Fibroblast of upper back skin (primary cell): ENCODE results near the gene MBD6.

ENCODE experiments used
- DNase-seq: peaks from one replicate; pipeline ENCODE4 v3.0.0-alpha.2; 2013

MBD6 gene

DNA sequence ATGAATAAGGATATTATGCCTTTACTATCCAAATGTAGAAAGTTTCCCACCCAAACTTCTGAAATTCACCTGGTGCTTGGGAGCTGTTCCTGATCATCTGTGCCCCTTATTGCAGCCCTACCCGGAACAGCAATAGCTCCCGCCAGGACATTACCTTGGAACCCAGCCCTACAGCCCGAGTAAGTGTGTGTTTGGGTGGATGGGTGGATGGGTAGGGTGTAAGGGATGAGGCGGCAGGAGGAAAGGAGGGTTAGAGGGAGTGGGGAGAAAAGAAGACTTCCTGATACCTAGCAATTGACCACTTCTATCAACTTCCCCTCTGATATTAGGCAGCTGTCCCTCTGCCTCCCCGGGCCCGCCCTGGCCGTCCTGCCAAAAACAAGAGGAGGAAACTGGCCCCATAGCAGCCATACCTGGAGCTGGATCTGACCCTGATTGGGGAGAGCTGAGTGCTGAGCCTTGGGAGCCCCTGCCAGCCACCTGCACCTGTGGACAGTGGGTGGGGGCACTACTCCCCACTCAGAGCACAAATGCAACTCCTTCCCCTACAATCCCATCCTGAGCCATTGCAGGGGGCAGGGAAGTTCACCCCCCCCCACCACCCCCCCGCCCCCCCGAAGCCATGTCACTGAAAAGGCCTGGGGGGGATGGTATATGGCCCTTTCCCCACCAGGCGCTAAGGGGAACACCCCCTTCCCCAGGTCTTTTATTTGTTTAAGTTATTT is 6.4 kb downstream of the MBD6 start:
- no peak for DNase-seq

DNA sequence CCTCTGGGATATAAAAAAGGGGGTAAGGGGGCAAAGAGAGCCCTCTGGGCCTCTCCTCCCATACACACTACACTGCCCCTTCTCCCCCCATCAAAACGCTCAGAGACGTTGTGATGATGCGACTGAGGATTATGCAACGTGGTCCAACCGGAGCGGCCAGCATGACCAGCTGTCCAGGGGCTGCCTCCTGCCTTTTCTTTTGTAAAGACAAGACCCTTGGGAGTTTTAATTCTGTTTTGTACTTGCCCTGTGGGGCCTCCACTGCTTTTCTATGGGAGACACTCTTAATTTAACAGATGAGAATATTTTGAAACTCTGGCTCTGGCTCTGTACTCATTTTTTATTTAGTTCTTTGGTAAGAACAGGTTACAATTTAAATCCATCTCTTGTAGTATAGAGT is 7.2 kb downstream of the MBD6 start:
- no peak for DNase-seq

- no peak for DNase-seq
Observed at GRCh38 chr12:57530396-57531142, 7.9 kb downstream of the MBD6 start.

DNA sequence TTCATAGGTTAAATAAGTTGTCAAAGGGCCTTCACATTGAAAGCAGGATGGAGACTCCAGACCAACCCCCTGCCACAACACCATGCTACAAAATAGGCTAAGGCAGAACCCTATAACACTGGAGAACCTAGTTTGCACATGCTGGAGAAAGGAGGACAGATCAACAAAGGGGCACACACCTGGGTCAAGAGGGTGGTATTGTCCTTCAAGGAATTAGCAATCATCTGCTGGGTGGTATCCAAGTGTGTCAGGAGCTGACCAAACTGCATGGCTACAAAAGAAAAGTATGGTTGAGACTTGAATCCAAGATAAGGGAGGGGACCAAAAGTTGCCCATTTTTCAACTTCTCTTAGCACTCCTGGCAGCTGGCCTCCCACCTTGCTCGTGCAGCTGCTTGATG is 9.2 kb downstream of the MBD6 start:
- DNase-seq = no peak

DNA sequence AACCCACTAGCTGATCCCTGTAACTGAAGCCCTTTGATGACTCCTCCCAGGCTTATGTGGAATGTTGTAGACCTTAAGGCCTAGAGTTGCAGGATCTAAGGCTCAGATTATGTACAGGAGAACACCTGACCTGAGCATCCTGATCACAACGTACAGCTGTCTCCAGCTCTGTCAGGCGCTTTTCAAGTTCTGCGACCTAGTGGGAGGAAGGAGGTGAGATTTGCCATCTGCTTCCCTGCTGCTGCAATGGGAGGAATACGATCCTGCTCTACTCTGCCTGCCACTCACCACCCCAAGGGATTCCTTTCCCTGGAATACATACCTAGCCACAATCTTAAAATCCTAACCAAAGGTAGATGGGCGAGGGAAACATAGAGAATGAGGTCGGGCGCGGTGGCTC is 10.5 kb downstream of the MBD6 start:
- no peak for DNase-seq

- DNase-seq = no peak
Observed at GRCh38 chr12:57534250-57534649, 11.6 kb downstream of the MBD6 start.

DNA sequence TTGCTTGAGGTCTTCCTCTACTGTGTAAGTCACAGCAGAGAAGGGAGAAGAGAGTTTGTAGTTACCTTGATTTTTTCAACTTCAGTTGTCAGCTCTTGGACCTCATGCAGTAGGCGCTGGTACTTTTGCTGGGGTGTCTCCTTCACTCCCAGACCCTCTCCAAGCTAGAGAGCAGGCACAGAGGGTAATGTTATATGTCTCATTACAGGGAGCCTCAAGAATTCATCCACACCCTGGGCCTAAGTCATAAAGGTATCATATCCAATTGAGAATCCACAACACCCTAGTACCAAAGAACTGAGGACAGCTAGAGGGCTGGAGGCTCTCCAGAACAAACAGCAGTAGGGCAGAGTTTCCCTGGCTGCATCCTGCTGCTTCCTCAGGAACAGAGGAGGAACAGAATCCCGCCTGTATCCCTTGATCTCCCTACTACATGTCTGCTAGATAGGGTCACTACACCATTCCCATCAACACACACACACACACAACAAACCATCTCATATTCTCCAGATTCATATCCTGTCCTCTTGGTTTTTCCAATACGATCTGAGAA is 12.4 kb downstream of the MBD6 start:
- DNase-seq = no peak

DNA sequence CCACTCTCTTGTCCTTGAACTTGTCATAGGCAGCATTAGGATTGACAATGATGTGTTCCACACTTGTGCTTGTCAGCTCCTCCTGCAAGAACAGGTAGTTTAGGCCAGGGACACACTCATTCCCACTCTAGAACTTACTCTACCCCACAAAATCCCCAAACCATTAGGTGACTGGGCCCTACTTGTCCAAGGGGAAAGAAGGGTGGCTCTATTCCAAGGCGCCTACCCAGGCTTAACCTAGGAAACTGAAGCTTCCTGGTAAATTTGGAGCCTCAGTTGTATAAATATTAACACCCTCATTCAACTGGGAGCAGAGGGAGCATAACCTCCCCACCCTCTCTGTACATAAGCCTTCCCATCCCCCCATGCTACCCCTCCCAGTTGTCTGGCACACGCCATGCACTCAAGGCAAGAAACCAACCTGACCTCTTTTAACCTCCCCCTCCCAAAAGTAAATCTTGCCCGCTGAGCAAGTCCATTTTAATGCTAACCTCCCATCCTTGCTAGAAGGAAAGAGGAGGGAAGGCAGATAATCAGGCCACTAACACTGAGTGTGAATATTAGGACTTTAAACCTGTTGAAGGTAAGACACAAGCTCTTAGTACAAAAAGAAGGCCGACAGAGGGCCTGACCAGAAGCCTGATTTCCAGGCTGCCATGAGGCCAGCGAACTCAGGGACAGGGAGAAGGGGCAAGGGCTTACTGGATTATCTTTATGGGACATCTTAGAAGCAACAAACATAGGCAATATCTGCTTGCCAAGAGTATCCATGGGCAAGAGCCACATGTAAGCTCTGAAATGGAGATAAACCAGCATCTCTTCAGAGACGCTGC is 13.4 kb downstream of the MBD6 start:
- DNase-seq = no peak

GRCh38 chr12:57536597-57536942 is 13.9 kb downstream of the MBD6 start:
- DNase-seq = no peak

DNA sequence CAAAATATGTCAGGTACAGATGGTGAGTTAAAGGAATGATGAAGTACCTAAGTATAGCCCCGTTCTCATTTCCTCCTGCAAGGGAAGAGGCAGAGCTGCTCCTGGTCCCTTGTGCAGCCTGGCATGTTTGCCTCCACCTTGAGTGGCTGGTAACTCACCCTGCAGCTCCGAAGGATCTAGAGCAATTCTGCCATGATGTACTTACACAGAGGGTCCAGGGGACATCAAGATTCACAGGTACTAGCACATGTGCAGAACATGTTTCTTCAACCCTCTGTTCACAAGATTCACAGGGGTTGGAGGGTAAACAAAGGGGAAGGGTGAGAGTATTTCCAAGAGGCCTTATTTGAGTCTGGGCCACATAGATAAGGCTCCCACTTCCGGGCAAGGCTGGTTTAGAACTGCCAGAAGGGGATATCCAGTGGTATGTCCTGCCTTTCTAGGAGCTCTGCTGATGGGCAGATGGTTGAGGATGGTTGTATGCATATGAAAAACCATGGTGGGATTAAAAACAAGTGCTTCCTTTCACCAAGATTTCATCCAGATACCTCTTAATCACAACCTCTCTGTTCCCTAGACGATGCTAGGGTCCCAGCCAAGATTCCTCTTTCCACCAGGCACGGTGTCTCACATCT is 16.6 kb downstream of the MBD6 start:
- DNase-seq = no peak

DNA sequence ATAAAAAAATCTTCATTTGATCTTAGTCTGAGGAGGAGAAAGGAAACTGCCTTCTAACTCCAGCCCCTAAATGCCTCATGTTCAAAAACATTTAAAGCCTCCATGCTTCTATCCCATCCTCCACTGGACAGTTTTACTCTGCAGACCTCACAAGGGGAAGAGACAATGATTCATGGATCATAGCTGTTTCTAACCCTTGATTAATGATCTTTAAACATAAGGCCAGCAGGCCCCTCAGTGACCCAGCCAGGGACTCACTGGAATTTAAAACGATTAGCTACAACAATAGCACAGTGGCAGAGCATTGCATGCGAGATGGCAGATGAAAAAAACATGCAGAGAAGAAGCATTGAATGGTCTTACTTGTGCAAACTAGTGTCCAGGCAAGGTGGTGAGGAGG is 18.4 kb downstream of the MBD6 start:
- DNase-seq = peak; percentile 57

DNA sequence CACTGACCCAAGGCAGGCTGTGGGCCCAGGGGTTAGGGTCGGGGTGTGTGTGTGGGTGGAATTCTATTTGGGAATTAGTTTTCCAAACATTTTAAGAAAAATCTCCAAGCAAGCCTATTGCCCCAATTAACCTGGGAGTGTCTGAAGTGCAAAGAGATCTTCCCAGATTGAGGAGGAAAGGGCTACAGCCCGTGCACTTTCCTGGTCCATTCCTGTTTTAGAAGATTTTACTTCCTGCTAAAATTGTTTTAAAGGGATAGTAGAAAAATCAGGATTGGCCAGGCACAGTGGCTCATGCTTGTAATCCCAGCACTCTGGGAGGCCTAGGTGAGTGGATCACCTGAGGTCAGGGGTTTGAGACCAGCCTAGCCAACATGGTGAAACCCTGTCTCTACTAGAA is 19.1 kb downstream of the MBD6 start:
- DNase-seq = no peak

GRCh38 chr12:57543581-57543980 is 21.0 kb downstream of the MBD6 start:
- DNase-seq = no peak

GRCh38 chr12:57545809-57546437 is 23.3 kb downstream of the MBD6 start:
- DNase-seq = no peak

DNA sequence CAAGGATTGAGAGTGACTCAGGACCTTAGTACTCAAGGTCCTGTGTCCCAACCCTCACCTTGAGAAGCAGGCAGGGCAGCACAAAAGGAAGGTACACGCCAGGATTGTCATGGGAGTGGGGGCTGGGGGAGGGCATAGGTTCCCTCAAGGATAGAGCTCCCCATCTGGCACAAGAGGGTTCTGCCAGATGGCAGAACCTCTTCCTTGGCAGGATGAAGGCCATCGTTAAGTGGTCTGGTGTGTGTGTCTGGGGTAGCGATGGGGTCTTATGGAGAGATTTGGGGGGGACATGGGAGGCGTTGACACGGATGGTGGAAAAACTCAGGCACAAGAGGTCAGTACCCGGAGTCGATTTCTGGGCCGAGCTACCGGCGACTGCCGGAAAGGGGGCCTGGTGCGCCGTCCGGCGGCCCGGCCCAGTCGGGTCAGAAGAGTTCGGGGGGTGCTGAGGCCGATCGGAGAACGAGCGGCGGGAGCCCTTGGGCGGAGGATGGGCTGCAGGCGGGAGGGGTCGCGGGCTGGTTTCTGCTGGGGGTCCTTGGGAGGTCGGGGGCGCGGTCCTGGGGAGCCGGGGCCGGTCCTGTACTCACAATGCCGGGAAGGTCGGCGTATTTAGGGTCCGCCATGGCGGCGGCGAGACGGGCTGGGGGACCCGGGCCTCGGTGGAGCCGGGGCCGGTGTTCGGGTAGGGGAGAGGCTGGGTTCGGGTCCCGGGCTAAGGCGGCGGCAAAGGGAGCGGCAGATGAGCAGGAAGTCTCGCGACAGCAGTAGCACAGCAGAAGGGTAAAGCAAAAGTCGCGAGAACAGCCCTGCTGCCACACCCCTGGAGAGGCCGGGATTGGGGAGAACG is 24.0 kb downstream of the MBD6 start, which contains the start of gene DCTN2:
TSS of gene DCTN2 (minus strand) at position 755 of the 850 bp plus-strand sequence. CDS start at position 626, 129 bp downstream.
- peak; percentile 98 for DNase-seq

DNA sequence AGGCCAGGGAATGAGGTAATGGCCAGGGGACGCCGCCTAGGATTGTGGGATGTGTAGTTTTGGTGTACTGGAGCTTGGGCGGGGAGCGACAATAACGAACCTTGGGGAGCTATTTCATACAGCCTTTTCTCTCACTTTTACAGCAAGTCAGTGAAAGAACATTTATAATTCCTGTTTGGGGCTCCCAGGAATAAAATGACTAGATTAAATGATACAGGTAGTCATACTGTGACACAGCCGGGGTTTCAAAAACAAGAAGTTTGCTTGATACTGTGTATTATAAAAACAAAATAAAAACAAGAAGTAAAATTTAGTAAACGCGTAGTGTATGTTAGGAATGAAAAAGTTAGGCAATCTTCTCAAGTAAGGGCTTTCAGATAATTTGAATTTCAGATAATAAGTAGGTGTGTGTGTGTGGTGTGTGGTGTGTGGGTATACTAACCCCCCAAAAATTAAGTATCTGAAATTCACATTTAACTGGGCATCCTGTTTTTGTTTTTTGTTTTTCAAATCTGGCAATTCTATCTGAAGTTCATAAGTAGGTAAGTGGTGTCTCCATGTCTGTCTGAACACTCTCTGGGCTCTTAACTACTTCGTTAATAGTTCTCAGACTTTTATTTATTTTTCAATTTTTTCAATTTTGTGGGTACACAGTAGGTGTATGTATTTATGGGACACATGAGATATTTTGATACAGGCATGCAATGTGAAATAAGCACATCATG is 24.8 kb downstream of the MBD6 start:
- DNase-seq = no peak

DNA sequence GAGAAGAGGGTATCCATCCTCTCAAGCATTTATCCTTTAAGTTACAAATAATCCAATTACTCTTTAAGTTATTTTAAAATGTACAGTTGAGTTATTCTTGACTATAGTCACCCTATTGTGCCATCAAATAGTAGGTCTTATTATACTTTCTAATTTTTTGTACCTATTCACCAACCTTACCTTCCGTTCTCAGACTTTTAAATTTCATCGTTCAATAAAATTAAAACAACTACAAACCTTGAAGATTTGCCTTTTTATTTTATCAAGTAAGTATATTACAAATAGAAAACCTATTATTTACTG is 25.3 kb downstream of the MBD6 start:
- DNase-seq = no peak

DNA sequence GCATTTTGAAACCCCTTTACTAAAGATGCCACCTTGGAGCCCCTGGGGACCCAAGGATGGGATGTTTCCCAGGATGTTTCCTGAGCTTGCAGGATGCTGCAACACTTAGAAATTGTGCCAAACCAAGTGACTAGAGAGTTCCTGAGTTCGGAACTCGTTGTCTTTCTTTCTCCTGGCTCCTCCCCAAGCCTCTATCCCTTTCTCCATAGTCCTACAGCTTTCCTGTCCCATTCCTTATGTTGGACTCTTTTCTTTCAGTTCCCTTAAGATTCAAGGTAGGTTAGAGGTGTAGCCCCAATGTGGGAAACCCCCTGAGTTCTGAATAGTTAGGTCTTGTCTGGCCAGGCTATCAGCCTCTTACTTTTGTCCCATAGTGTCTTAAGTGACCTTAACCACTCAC is 25.9 kb downstream of the MBD6 start:
- no peak for DNase-seq

DNA sequence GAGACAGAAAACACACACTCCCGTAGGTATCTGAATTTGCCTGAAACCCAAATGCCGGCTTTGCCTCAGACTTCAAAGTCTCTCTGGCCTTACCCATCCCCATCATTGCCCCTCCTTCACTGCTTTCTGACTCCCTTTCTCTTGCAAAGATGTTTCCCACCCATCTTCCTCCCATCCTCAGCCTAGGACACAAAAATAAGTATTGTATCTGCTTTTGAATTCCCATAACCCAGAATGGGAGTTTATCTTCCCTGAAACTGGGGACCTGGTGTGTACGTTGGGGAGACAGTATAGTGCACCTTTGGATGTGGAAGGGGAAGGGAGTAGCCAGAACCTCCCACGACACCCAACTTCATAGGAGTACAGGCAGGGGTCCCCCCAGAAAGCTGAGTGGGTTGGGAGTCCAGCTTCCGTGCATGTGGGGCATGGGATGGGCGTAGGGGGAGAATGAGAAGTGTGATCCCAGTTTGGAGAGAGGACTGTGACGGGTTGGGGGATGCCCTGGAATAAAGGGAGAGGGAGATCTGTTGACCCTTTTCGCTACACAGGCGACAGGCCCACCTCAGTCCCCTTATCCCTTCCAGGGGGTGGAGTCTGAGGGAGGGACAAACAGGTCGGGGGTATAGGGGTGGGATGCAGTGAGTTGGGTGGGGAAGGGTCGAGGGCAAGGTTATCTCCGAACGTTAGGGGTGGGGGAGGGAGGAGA is 26.7 kb downstream of the MBD6 start:
- DNase-seq = no peak
